Kidney glomerular epithelial cell (primary cell): Measurements from ENCODE around the gene SMAD4.
A peak's percentile ranks its signal among the peaks of the same experiment; 100 is the strongest.
"Not testable (repeated sequence)": the region's sequence is repeated elsewhere in the genome, so short reads cannot be mapped to it uniquely, and the experiment has no call there.

Experiments used
- DNase-seq: peaks from one replicate; lab custom pipeline; 2025; lab: John Stamatoyannopoulos, UW

Gene SMAD4

GRCh38 chr18:51070545-51070944 is 40.5 kb downstream of the SMAD4 start:
- peak; percentile 44 for DNase-seq

GRCh38 chr18:51072586-51073313 is 42.7 kb downstream of the SMAD4 start:
- DNase-seq = no peak

GRCh38 chr18:51074605-51075004 is 44.6 kb downstream of the SMAD4 start:
- DNase-seq = no peak

GRCh38 chr18:51076503-51076902 is 46.5 kb downstream of the SMAD4 start:
- no peak for DNase-seq

GRCh38 chr18:51077217-51077616 is 47.2 kb downstream of the SMAD4 start:
- no peak for DNase-seq

GRCh38 chr18:51078026-51078425 is 48.0 kb downstream of the SMAD4 start:
- DNase-seq = no peak

- DNase-seq = peak; percentile 50
These were observed 52.7 kb downstream of the SMAD4 start for GRCh38 chr18:51082571-51083267.

GRCh38 chr18:51083398-51083797 is 53.4 kb downstream of the SMAD4 start:
- DNase-seq = no peak

GRCh38 chr18:51088410-51088809 is 58.4 kb downstream of the SMAD4 start:
- no peak for DNase-seq

- no peak for DNase-seq
These were observed 59.7 kb downstream of the SMAD4 start for GRCh38 chr18:51089691-51090090.

- DNase-seq = no peak
These were observed 61.3 kb downstream of the SMAD4 start for GRCh38 chr18:51091270-51091669.

- no peak for DNase-seq
These were observed 62.1 kb downstream of the SMAD4 start for GRCh38 chr18:51092117-51092516.

GRCh38 chr18:51092967-51093366 is 63.0 kb downstream of the SMAD4 start:
- DNase-seq = not testable (repeated sequence)

GRCh38 chr18:51097021-51097822 is 67.2 kb downstream of the SMAD4 start:
- DNase-seq = no peak

GRCh38 chr18:51098082-51098481 is 68.1 kb downstream of the SMAD4 start:
- no peak for DNase-seq

- DNase-seq = no peak
These were observed 68.5 kb downstream of the SMAD4 start for GRCh38 chr18:51098513-51098912.

- no peak for DNase-seq
These were observed 70.5 kb downstream of the SMAD4 start for GRCh38 chr18:51100385-51101120.

GRCh38 chr18:51107082-51107481 is 77.1 kb downstream of the SMAD4 start:
- no peak for DNase-seq

- peak; percentile 15 for DNase-seq
These were observed 77.7 kb downstream of the SMAD4 start for GRCh38 chr18:51107598-51108305.

GRCh38 chr18:51108330-51108729 is 78.3 kb downstream of the SMAD4 start:
- no peak for DNase-seq

GRCh38 chr18:51110073-51110797 is 80.2 kb downstream of the SMAD4 start:
- DNase-seq = peak; percentile 6
